ENCODE data around the gene METTL9.
"Not testable (repeated sequence)": the region's sequence is repeated elsewhere in the genome, so short reads cannot be mapped to it uniquely, and the experiment has no call there.

DNA sequence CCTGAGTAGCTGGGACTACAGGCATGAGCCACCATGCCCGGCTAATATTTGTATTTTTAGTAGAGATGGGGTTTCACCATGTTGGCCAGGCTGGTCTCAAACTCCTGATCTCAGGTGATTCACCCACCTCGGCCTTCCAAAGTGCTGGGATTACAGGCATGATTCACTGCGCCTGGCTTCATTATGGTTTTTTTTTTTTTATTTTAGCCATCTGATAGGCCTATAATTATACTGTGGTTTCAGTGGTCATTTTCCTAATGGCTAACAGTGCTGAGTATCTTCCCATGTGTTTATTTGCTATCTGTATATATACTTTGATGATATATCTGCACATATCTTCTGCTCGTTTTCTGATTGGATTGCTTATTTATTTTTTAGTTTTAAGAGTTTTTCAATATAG lies 75.1 kb downstream of the METTL9 start:
- TF ChIP-seq POLR2A, CTCF, EP300 (IDR thresholded peaks at IDR 0.05): not testable (repeated sequence)

All from ovary (tissue), 3 donors.